HepG2 (cell line): ENCODE results near the gene KLB. TPM values are rescaled to one million over a fixed set of nuclear protein-coding genes. Genes with fewer than 3 reads are reported as not detected.

Experiments
- CBX1 ChIP-seq: IDR thresholded peaks from one replicate; pipeline ENCODE4 v1.6.1; 2016; ENCODE audit warnings: antibody characterized with exemption, low read depth
- CERS6 ChIP-seq: sonication (generic); formaldehyde crosslinking; IDR thresholded peaks from 2 replicates; pipeline ENCODE4 v1.5.0; 2020; ENCODE audit warnings: missing genetic modification reagents
- FOSL1 ChIP-seq: sonication (generic); formaldehyde crosslinking; IDR thresholded peaks from 2 replicates; pipeline ENCODE4 v1.9.0; 2021; ENCODE audit warnings: missing genetic modification reagents, borderline replicate concordance
- FOXA3 ChIP-seq: IDR thresholded peaks from 2 replicates; pipeline ENCODE4 v1.6.1; 2016; ENCODE audit warnings: missing genetic modification reagents, missing compliant biosample characterization
- GTF3A ChIP-seq: sonication (generic); formaldehyde crosslinking; conservative IDR thresholded peaks from 2 replicates; pipeline ENCODE4 v1.4.0; 2020; ENCODE audit warnings: mild to moderate bottlenecking, missing genetic modification reagents
- HHEX ChIP-seq: IDR thresholded peaks from 2 replicates; pipeline ENCODE4 v1.6.1; 2016; ENCODE audit warnings: control low read depth
- HMGXB4 ChIP-seq, 2 experiments: sonication (generic) in 1 of 2; formaldehyde crosslinking in 1 of 2; IDR thresholded peaks; 2 replicates each; pipeline versions ENCODE4 v1.4.0 to v1.6.1; 2018 to 2020; ENCODE audit warnings: missing genetic modification reagents in 2 of 2, borderline replicate concordance in 1 of 2, low read depth in 1 of 2, mild to moderate bottlenecking in 1 of 2, missing biosample characterization in 1 of 2
- MYC ChIP-seq: sonication (generic); formaldehyde crosslinking; IDR thresholded peaks from 2 replicates; pipeline ENCODE4 v1.9.0; 2021; ENCODE audit warnings: missing genetic modification reagents, borderline replicate concordance
- SUZ12 ChIP-seq: fragments of 150-350 bp; IDR thresholded peaks from 2 replicates; pipeline ENCODE4 v1.6.1; 2014; ENCODE audit warnings: low read depth, low read length
- TSC22D2 ChIP-seq: sonication (generic); formaldehyde crosslinking; IDR thresholded peaks from 2 replicates; pipeline ENCODE4 v1.5.1; 2020; ENCODE audit warnings: missing genetic modification reagents, mild to moderate bottlenecking, borderline replicate concordance
- ZFP91 ChIP-seq: sonication (generic); formaldehyde crosslinking; IDR thresholded peaks from 2 replicates; pipeline ENCODE4 v1.9.0; 2022; ENCODE audit warnings: missing genetic modification reagents, mild to moderate bottlenecking, borderline replicate concordance
- ZNF180 ChIP-seq: sonication (generic); formaldehyde crosslinking; IDR thresholded peaks from 2 replicates; pipeline ENCODE4 v1.4.0; 2020; ENCODE audit warnings: low read depth, missing genetic modification reagents, borderline replicate concordance
- ZNF446 ChIP-seq: sonication (generic); formaldehyde crosslinking; IDR thresholded peaks from 2 replicates; pipeline ENCODE4 v1.5.0; 2020; ENCODE audit warnings: mild to moderate bottlenecking, missing genetic modification reagents
- ZNF569 ChIP-seq: sonication (generic); formaldehyde crosslinking; IDR thresholded peaks from 2 replicates; pipeline ENCODE4 v1.5.0; 2020; ENCODE audit warnings: mild to moderate bottlenecking, missing genetic modification reagents, moderate library complexity, borderline replicate concordance
- ZNF670 ChIP-seq: sonication (generic); formaldehyde crosslinking; IDR thresholded peaks from 2 replicates; pipeline ENCODE4 v1.8.0; 2022; ENCODE audit warnings: mild to moderate bottlenecking, missing genetic modification reagents, borderline replicate concordance
- ZSCAN9 ChIP-seq: IDR thresholded peaks from 2 replicates; pipeline ENCODE4 v1.6.1; 2016; ENCODE audit warnings: borderline replicate concordance
- polyA plus RNA-seq, 8 experiments: library from polyadenylated mRNA; depleted of rRNA in 3 of 8; stranded (reverse) in 7 of 8; unstranded in 1 of 8; fragments of >200 nt; fragmentation: Illumina TruSeq in 4 of 8; extraction: Trizol in 4 of 8; gene quantifications; 2 replicates each; pipeline versions ENCODE4 v1.2.1 to v1.2.3, GENCODE V29; 2011 to 2016; ENCODE audit warnings: low read depth in 4 of 8, missing spikeins in 1 of 8, mixed read lengths in 1 of 8; ENCODE audit not compliant: insufficient read depth in 1 of 8
- total RNA-seq, 5 experiments: library from RNA; depleted of rRNA; stranded (reverse); fragments of >200 nt; fragmentation: Illumina TruSeq; extraction: Trizol; gene quantifications; 2 replicates each; pipeline ENCODE4 v1.2.3, GENCODE V29; 2016; ENCODE audit warnings: low read depth in 1 of 5
- TF ChIP-seq, protein P1 (sequence below): sonication (generic); formaldehyde crosslinking; IDR thresholded peaks from 2 replicates; pipeline ENCODE4 v1.8.1; 2023; ENCODE audit warnings: mild to moderate bottlenecking, moderate library complexity, missing genetic modification reagents
- TF ChIP-seq, protein P2 (sequence below): sonication (generic); formaldehyde crosslinking; IDR thresholded peaks from 2 replicates; pipeline ENCODE4 v1.4.0; 2020; ENCODE audit warnings: missing genetic modification reagents

KLB gene
- total and polyA plus RNA-seq, 2 of the 13 experiments (the other 11 are each of a cell fraction or from before 2014, with no cell fraction given) = 25.3 to 82.0 TPM

GRCh38 chr4:39375478-39375877, 31.3 kb upstream of the KLB start (continued):
- TF ChIP-seq ZNF569 (CRISPR knock-in tag) = no peak
- TF ChIP-seq GTF3A (CRISPR knock-in tag) = no peak
- TF ChIP-seq ZNF670 (CRISPR knock-in tag) = 0 out of 2 replicates have a peak, but pooled peaks have one; percentile 55
- no peak for TF ChIP-seq SUZ12
- peak; percentile 86 for TF ChIP-seq FOXA3 (CRISPR knock-in tag)
- TF ChIP-seq FOSL1 (CRISPR knock-in tag) = no peak
- no peak for TF ChIP-seq ZFP91 (CRISPR knock-in tag)
- TF ChIP-seq MYC (CRISPR knock-in tag) = no peak
- TF ChIP-seq CBX1 = no peak
- TF ChIP-seq ZNF446 (CRISPR knock-in tag) = no peak
- TF ChIP-seq ZSCAN9 (CRISPR knock-in tag) = peak; percentile 86
- TF ChIP-seq, protein P1, sequence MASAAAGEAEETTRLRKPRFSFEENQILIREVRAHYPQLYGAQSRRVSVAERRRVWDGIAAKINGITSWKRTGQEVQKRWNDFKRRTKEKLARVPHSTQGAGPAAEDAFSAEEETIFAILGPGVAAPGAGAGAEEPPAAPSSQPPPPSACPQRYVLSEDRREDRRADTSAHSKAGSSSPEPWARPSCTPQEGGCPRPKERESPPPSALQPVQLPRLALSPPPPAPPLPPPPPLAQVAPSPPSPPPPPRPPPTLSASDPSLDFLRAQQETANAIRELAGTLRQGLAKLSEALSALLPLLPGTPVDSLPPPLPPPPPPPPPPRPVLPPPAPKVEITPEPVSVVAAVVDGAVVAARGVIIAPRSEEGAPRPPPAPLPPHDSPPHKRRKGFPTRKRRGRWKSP = no peak
- TF ChIP-seq, protein P2, sequence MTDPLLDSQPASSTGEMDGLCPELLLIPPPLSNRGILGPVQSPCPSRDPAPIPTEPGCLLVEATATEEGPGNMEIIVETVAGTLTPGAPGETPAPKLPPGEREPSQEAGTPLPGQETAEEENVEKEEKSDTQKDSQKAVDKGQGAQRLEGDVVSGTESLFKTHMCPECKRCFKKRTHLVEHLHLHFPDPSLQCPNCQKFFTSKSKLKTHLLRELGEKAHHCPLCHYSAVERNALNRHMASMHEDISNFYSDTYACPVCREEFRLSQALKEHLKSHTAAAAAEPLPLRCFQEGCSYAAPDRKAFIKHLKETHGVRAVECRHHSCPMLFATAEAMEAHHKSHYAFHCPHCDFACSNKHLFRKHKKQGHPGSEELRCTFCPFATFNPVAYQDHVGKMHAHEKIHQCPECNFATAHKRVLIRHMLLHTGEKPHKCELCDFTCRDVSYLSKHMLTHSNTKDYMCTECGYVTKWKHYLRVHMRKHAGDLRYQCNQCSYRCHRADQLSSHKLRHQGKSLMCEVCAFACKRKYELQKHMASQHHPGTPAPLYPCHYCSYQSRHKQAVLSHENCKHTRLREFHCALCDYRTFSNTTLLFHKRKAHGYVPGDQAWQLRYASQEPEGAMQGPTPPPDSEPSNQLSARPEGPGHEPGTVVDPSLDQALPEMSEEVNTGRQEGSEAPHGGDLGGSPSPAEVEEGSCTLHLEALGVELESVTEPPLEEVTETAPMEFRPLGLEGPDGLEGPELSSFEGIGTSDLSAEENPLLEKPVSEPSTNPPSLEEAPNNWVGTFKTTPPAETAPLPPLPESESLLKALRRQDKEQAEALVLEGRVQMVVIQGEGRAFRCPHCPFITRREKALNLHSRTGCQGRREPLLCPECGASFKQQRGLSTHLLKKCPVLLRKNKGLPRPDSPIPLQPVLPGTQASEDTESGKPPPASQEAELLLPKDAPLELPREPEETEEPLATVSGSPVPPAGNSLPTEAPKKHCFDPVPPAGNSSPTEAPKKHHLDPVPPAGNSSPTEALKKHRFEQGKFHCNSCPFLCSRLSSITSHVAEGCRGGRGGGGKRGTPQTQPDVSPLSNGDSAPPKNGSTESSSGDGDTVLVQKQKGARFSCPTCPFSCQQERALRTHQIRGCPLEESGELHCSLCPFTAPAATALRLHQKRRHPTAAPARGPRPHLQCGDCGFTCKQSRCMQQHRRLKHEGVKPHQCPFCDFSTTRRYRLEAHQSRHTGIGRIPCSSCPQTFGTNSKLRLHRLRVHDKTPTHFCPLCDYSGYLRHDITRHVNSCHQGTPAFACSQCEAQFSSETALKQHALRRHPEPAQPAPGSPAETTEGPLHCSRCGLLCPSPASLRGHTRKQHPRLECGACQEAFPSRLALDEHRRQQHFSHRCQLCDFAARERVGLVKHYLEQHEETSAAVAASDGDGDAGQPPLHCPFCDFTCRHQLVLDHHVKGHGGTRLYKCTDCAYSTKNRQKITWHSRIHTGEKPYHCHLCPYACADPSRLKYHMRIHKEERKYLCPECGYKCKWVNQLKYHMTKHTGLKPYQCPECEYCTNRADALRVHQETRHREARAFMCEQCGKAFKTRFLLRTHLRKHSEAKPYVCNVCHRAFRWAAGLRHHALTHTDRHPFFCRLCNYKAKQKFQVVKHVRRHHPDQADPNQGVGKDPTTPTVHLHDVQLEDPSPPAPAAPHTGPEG (CRISPR knock-in tag) = no peak
- TF ChIP-seq ZNF180 (CRISPR knock-in tag) = no peak
- no peak for TF ChIP-seq HMGXB4 (CRISPR knock-in tag; IDR thresholded peaks at IDR 0.05; ENCODE audit: borderline replicate concordance in 1 of 2, low read depth in 1 of 2)
- TF ChIP-seq HHEX (CRISPR knock-in tag) = no peak
- TF ChIP-seq TSC22D2 (CRISPR knock-in tag) = no peak
- no peak for TF ChIP-seq CERS6 (CRISPR knock-in tag)
